ENCODE data around the gene NCAM1.

DNA sequence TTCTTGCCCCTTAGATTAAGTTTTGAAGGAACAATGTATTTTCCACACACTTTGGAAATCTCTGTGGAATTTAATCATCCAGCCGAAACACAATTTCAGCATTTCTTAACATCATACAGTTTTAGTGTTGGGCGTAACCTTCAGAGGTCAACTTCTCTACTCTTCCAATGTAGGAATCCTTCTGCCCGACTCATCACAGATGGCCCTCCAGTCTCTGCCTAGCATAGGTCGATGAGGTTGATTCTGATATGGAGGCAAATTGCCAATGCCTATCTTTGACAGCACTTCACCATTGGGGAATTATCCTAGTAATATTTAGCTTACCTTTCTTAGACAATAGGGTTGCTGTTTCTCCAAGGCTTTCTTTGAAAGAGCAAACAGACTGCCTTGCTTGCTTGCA, 177.5 kb downstream of the NCAM1 start:
- TF ChIP-seq, protein P1, sequence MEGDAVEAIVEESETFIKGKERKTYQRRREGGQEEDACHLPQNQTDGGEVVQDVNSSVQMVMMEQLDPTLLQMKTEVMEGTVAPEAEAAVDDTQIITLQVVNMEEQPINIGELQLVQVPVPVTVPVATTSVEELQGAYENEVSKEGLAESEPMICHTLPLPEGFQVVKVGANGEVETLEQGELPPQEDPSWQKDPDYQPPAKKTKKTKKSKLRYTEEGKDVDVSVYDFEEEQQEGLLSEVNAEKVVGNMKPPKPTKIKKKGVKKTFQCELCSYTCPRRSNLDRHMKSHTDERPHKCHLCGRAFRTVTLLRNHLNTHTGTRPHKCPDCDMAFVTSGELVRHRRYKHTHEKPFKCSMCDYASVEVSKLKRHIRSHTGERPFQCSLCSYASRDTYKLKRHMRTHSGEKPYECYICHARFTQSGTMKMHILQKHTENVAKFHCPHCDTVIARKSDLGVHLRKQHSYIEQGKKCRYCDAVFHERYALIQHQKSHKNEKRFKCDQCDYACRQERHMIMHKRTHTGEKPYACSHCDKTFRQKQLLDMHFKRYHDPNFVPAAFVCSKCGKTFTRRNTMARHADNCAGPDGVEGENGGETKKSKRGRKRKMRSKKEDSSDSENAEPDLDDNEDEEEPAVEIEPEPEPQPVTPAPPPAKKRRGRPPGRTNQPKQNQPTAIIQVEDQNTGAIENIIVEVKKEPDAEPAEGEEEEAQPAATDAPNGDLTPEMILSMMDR (IDR thresholded peaks at IDR 0.05 in 4 of 5, conservative IDR thresholded peaks at IDR 0.05 in 1 of 5), result no peak
- no peak for TF ChIP-seq POLR2A (IDR thresholded peaks at IDR 0.05)

Measured in gastrocnemius medialis (tissue), 4 donors.